ENCODE data around the gene CYP27B1. TPM values are rescaled to one million over a fixed set of nuclear protein-coding genes. Genes with fewer than 3 reads are reported as not detected.

CYP27B1 gene
- polyA plus RNA-seq, 1 experiment, result 0.91 TPM

- TF ChIP-seq CTCF (IDR thresholded peaks at IDR 0.05; ENCODE audit: insufficient read depth, low read depth, low read length), result no peak
These were observed 11.2 kb downstream of the CYP27B1 start for GRCh38 chr12:57755454-57756372.

DNA sequence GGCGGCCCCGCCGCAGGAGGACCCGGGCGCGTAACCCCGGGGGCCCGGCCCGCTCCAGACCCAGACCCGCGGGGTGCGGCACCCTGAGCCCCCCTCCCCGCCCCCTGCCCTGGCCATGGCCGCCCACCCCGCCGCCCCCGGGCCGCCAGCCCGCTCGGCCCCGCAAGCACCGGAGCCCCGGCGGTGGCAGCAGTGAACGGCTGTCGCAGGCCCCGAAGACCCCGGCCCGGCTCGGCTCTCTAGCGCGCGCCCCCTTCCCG, 11.8 kb downstream of the CYP27B1 start:
- POLR2A ChIA-PET, result no interaction called here
- peak overlapping the region; percentile 52 for H3K4me3 ChIP-seq (ENCODE audit: low read depth, low read length)
- TF ChIP-seq CTCF (IDR thresholded peaks at IDR 0.05; ENCODE audit: insufficient read depth, low read depth, low read length), result no peak
- H3K27me3 ChIP-seq (ENCODE audit: control insufficient read depth, insufficient read depth, low read length), result peaks cover 6% of the 10 kb centered on the region
- H3K36me3 ChIP-seq (ENCODE audit: control insufficient read depth, insufficient read depth, low read length), result no peaks in the 10 kb centered on the region; the same call in 1 of the 2 replicates
- DNase-seq (ENCODE audit: low read depth), result no peak
- CTCF ChIA-PET, result interaction anchor here (0.5 kb wide), 1 partner anchor 48 kb away, joined by 3 read pairs; no protein-coding TSS in a partner anchor

More at GRCh38 chr12:57755454-57756372, 11.2 kb downstream of the CYP27B1 start:
- no peak for DNase-seq (ENCODE audit: low read depth)
- H3K36me3 ChIP-seq (ENCODE audit: control insufficient read depth, insufficient read depth, low read length), result no peaks in the 10 kb centered on the region; the same call in 1 of the 2 replicates
- POLR2A ChIA-PET, result no interaction called here
- H3K4me3 ChIP-seq (ENCODE audit: low read depth, low read length), result peak overlapping the region; percentile 52
- peaks cover 6% of the 10 kb centered on the region for H3K27me3 ChIP-seq (ENCODE audit: control insufficient read depth, insufficient read depth, low read length)
- CTCF ChIA-PET, result interaction anchor here (0.5 to 2.3 kb wide), 6 partner anchors 11 to 1899 kb away, joined by 3 to 12 read pairs (median 3); partner anchors contain the start of gene CYP27B1

DNA sequence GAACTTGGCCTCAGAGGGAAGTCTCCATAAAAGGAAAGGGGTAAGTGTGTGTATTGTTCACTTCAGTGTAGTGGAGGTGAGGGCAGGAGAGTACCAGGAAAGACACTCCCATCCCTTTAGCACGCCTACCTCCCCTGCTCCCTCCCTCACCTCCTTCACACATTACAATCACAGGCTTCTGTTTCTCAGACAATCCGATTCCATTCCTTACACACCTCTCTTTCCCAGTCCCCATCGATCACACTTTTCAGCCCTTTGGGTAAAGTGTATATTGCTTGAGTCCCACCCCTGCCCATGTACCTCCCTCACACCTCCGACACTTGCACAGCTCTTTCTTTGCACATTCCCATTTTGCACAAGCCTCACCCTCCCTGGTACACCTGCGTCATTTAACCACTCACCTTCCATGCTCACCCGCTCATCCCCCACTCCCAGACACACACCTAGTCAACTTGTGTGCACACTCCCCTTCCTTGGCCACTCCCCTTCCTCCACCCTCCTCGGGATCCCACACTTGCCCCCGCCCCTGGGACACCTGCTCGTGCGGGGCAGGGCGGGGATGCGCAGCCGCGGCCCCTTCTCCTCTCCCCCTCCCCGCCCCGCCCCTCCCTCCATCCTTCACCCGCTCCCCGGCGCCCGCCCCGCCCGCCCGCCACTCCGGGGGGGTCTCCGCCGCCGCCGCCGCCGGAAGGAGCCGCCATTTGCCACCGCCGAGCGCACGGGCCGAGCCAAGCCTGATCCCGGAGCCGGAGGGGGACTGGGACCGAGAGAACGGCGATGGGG, 12.3 kb downstream of the CYP27B1 start, which contains the start of gene MARCHF9:
TSS of gene MARCHF9 (plus strand) at position 693 of the 783 bp plus-strand sequence. CDS start 426 bp downstream, outside the sequence.
- TF ChIP-seq CTCF (IDR thresholded peaks at IDR 0.05; ENCODE audit: insufficient read depth, low read depth, low read length), result no peak
- Histone ChIP-seq H3K27me3 (ENCODE audit: control insufficient read depth, insufficient read depth, low read length) (peaks cover 6% of the 10 kb centered on the region), H3K36me3 (ENCODE audit: control insufficient read depth, insufficient read depth, low read length) (no peaks in the 10 kb centered on the region; the same call in 1 of the 2 replicates), H3K4me3 (ENCODE audit: low read depth, low read length) (peak within 1 kb of the TSS; percentile 52)
- ChIA-PET CTCF (interaction anchor here (0.5 to 0.6 kb wide), 2 partner anchors 28 to 48 kb away, joined by 3 read pairs; no protein-coding TSS in a partner anchor), POLR2A (no interaction called here)
- DNase-seq (ENCODE audit: low read depth), result no peak

DNA sequence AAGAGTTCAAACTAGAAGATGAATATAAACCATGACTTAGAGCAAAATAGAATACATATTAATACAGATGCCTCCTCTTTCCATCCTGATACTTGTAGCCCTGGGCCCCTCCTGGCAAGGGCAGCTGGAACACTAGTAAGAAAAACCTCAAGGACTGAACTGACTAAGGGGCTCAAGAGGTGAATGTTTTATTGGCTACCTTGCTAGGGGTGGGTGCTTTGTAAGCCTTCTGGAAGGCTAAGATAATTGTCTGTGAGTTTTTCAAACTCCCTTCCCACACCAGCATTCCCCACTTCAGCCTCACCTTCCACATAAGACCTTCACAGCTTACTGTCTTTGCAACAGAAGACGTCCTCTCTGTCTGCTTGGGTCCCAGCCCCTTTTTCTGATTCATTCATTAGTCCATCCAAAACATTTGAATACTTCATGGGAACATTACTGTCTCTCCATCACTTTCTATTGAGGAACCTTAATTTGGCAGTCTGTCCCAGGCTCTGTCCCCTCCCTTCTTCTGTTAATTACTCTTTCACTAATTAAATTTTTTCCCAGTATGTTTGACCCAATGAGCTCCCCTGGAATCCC, 13.0 kb downstream of the CYP27B1 start:
- Histone ChIP-seq H3K4me3 (ENCODE audit: low read depth, low read length) (no peak overlapping the region), H3K27me3 (ENCODE audit: control insufficient read depth, insufficient read depth, low read length) (peaks cover 6% of the 10 kb centered on the region), H3K36me3 (ENCODE audit: control insufficient read depth, insufficient read depth, low read length) (peaks cover 4% of the 10 kb centered on the region)
- CTCF ChIA-PET, result interaction anchor here (0.6 kb wide), 1 partner anchor 28 kb away, joined by 3 read pairs; no protein-coding TSS in a partner anchor
- no peak for TF ChIP-seq CTCF (IDR thresholded peaks at IDR 0.05; ENCODE audit: insufficient read depth, low read depth, low read length)
- DNase-seq (ENCODE audit: low read depth), result no peak
- POLR2A ChIA-PET, result no interaction called here
